Loucy (cell line): ENCODE measurements around the gene ZNF644.
"Not testable (repeated sequence)": the region's sequence is repeated elsewhere in the genome, so short reads cannot be mapped to it uniquely, and the experiment has no call there.

Experiments
- H2AFZ ChIP-seq: fragments of 200-600 bp; sonication (generic); 2 replicates; pipeline ENCODE4 v1.6.0; 2016; ENCODE audit warnings: antibody characterized with exemption, mild to moderate bottlenecking, low read length, moderate library complexity
- H3F3A ChIP-seq: fragments of 200-600 bp; 2 replicates; pipeline ENCODE4 v1.6.0; 2016; ENCODE audit warnings: antibody characterized with exemption, low read depth, mild to moderate bottlenecking
- H3K27me3 ChIP-seq: fragments of 200-600 bp; sonication (generic); 2 replicates; pipeline ENCODE4 v1.6.1; 2014; ENCODE audit warnings: low read length, mild to moderate bottlenecking; ENCODE audit not compliant: insufficient read depth, poor library complexity, severe bottlenecking
- H3K36me3 ChIP-seq: fragments of 200-600 bp; sonication (generic); 2 replicates; pipeline ENCODE4 v1.6.1; 2016; ENCODE audit warnings: low read length; ENCODE audit not compliant: insufficient read depth
- H3K4me1 ChIP-seq: fragments of 200-600 bp; sonication (generic); 2 replicates; pipeline ENCODE4 v1.5.1; 2014; ENCODE audit warnings: low read length, mild to moderate bottlenecking; ENCODE audit not compliant: insufficient read depth, poor library complexity, severe bottlenecking
- H3K4me2 ChIP-seq: fragments of 200-600 bp; sonication (generic); 2 replicates; pipeline ENCODE4 v1.6.0; 2014; ENCODE audit warnings: antibody characterized with exemption, low read length, low read depth, mild to moderate bottlenecking; ENCODE audit not compliant: poor library complexity, severe bottlenecking
- H3K4me3 ChIP-seq: fragments of 200-600 bp; sonication (generic); 2 replicates; pipeline ENCODE4 v1.5.1; 2014; ENCODE audit warnings: low read length, mild to moderate bottlenecking, mixed read lengths; ENCODE audit not compliant: poor library complexity, severe bottlenecking
- H3K79me2 ChIP-seq: fragments of 200-600 bp; sonication (generic); 2 replicates; pipeline ENCODE4 v1.6.1; 2014; ENCODE audit warnings: low read length; ENCODE audit not compliant: insufficient read depth
- H3K9ac ChIP-seq: fragments of 200-600 bp; sonication (generic); 2 replicates; pipeline ENCODE4 v1.6.0; 2014; ENCODE audit warnings: mild to moderate bottlenecking, low read depth, low read length, moderate library complexity; ENCODE audit not compliant: poor library complexity, severe bottlenecking
- H3K9me2 ChIP-seq: fragments of 200-600 bp; sonication (generic); replicated peaks from 2 replicates; pipeline ENCODE4 v1.6.1; 2016; ENCODE audit warnings: low read depth, low read length, mixed read lengths
- H3K9me3 ChIP-seq: fragments of 200-600 bp; sonication (generic); 2 replicates; pipeline ENCODE4 v1.6.1; 2014; ENCODE audit warnings: mild to moderate bottlenecking, antibody characterized with exemption, low read length, low read depth; ENCODE audit not compliant: insufficient read depth
- H4K20me1 ChIP-seq: fragments of 200-600 bp; sonication (generic); 2 replicates; pipeline ENCODE4 v1.6.0; 2014; ENCODE audit warnings: antibody characterized with exemption, low read length, mild to moderate bottlenecking; ENCODE audit not compliant: insufficient read depth, poor library complexity, severe bottlenecking
- EZH2phosphoT487 ChIP-seq: fragments of 200-600 bp; IDR thresholded peaks from 2 replicates; pipeline ENCODE4 v1.6.1; 2018; ENCODE audit warnings: antibody characterized with exemption, mild to moderate bottlenecking, moderate library complexity, borderline replicate concordance
- TF ChIP-seq, protein P1 (sequence below): fragments of 200-600 bp; sonication (generic); conservative IDR thresholded peaks from 2 replicates; pipeline ENCODE4 v1.5.1; 2014; ENCODE audit warnings: mild to moderate bottlenecking, antibody characterized with exemption, low read length

The ZNF644 gene

DNA sequence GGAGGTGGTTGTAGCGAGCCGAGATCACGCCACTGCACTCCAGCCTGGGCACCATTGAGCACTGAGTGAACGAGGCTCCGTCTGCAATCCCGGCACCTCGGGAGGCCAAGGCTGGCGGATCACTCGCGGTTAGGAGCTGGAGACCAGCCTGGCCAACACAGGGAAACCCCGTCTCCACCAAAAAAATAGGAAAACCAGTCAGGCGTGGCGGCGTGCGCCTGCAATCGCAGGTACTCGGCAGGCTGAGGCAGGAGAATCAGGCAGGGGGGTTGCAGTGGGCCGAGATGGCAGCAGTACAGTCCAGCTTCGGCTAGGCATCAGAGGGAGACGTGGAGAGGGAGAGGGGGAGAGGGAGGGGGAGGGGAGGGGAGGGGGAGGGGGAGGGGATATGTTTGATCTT is 129.6 kb downstream of the ZNF644 start:
- not testable (repeated sequence) for H3K4me1 ChIP-seq, H3K9me2 ChIP-seq, H2AFZ ChIP-seq, H3K4me2 ChIP-seq, H4K20me1 ChIP-seq, H3K4me3 ChIP-seq, H3K36me3 ChIP-seq, H3F3A ChIP-seq, H3K9ac ChIP-seq, H3K27me3 ChIP-seq, H3K9me3 ChIP-seq, H3K79me2 ChIP-seq

DNA sequence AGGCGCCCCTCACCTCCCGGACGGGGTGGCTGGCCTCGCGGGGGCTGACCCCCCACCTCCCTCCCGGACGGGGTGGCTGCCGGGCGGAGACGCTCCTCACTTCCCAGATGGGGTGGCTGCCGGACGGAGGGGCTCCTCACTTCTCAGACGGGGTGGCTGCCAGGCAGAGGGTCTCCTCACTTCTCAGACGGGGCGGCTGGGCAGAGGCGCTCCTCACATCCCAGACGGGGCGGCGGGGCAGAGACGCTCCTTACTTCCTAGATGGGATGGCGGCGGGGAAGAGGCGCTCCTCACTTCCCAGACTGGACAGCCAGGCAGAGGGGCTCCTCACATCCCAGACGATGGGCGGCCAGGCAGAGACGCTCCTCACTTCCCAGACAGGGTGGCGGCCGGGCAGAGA is 130.1 kb downstream of the ZNF644 start:
- H3K4me2 ChIP-seq, H3K79me2 ChIP-seq, H3F3A ChIP-seq, H3K36me3 ChIP-seq, H3K9me3 ChIP-seq, H3K27me3 ChIP-seq, H3K4me3 ChIP-seq, H3K9ac ChIP-seq, H3K9me2 ChIP-seq, H2AFZ ChIP-seq, H4K20me1 ChIP-seq, H3K4me1 ChIP-seq: not testable (repeated sequence)

DNA sequence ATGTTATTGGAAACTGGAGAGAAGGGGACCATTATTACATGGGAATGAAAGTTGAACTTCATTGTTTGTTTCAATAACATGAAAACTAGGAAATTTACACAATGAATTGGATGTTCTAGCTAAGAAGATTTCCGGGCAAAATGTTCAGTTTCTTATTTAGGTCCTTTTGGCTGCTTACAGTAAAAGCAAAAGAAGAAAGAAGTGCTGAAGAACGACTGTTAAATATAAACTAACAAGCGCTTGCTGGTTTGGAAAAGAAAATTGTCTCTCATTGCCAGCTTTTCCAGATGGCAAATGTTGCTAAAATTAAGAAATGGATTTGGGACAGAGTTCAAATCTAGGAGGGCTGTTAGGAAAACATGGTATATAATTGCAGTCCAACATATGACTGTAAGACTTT is 139.6 kb downstream of the ZNF644 start:
- no peaks in the 10 kb centered on the region for H3K27me3 ChIP-seq
- H3K4me1 ChIP-seq: no peaks in the 10 kb centered on the region
- no peak overlapping the region for H3K4me3 ChIP-seq
- peaks cover 24% of the 10 kb centered on the region; the same call in 1 of the 2 replicates for H3K9me3 ChIP-seq
- H3K9me2 ChIP-seq: no peaks in the 10 kb centered on the region
- no peaks in the 10 kb centered on the region for H3F3A ChIP-seq
- H3K9ac ChIP-seq: no peak overlapping the region
- TF ChIP-seq, protein P1, sequence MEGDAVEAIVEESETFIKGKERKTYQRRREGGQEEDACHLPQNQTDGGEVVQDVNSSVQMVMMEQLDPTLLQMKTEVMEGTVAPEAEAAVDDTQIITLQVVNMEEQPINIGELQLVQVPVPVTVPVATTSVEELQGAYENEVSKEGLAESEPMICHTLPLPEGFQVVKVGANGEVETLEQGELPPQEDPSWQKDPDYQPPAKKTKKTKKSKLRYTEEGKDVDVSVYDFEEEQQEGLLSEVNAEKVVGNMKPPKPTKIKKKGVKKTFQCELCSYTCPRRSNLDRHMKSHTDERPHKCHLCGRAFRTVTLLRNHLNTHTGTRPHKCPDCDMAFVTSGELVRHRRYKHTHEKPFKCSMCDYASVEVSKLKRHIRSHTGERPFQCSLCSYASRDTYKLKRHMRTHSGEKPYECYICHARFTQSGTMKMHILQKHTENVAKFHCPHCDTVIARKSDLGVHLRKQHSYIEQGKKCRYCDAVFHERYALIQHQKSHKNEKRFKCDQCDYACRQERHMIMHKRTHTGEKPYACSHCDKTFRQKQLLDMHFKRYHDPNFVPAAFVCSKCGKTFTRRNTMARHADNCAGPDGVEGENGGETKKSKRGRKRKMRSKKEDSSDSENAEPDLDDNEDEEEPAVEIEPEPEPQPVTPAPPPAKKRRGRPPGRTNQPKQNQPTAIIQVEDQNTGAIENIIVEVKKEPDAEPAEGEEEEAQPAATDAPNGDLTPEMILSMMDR: no peak
- no peak for TF ChIP-seq EZH2phosphoT487
- H3K4me2 ChIP-seq: no peak overlapping the region
- no peaks in the 10 kb centered on the region for H4K20me1 ChIP-seq
- no peaks in the 10 kb centered on the region for H3K79me2 ChIP-seq
- H3K36me3 ChIP-seq: no peaks in the 10 kb centered on the region
- no peak overlapping the region for H2AFZ ChIP-seq

DNA sequence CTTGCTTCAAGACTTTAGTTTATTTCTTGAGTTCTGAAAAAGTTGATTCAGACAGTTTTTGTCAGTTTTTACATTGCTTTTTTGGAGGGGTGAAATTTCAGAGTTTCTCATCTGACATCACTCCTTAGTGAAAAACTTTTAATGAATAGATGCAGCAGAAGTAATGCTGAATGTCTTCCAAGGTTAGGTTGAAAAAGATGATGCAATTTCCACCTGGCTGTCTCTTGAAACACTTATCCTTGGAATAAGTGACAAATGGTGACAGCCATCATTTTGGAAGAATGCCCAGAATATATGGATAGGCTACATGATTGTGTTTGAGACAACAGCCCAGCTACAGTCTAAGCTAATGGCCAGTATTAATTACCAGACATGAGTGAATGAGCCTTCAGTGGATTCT is 140.8 kb downstream of the ZNF644 start:
- Histone ChIP-seq H3K9ac (no peak overlapping the region), H3K4me2 (no peak overlapping the region), H3K36me3 (no peaks in the 10 kb centered on the region), H3K79me2 (no peaks in the 10 kb centered on the region), H4K20me1 (no peaks in the 10 kb centered on the region), H2AFZ (no peak overlapping the region), H3K4me3 (no peak overlapping the region), H3K27me3 (no peaks in the 10 kb centered on the region), H3K4me1 (no peaks in the 10 kb centered on the region), H3F3A (no peaks in the 10 kb centered on the region), H3K9me3 (peaks cover 24% of the 10 kb centered on the region; the same call in 1 of the 2 replicates), H3K9me2 (no peaks in the 10 kb centered on the region)
- TF ChIP-seq, protein P1: no peak
- no peak for TF ChIP-seq EZH2phosphoT487
